H9 (cell line): ENCODE measurements around the gene CNKSR1. TPM values are rescaled to one million over a fixed set of nuclear protein-coding genes. Genes with fewer than 3 reads are reported as not detected.

Experiments used
- DNase-seq: peaks from one replicate; pipeline ENCODE4 v3.0.0-alpha.2; 2017
- H2AFZ ChIP-seq: one replicate; pipeline ENCODE4 v1.6.1; 2013; ENCODE audit warnings: mild to moderate bottlenecking, low read length, control low read depth, moderate library complexity
- H2AK5ac ChIP-seq: 2 replicates; pipeline ENCODE4 v1.6.1; 2013; ENCODE audit warnings: low read length, control low read depth, mixed read lengths; ENCODE audit not compliant: insufficient read length
- H2BK120ac ChIP-seq: one replicate; pipeline ENCODE4 v1.6.1; 2013; ENCODE audit warnings: low read depth, mild to moderate bottlenecking, low read length, control low read depth, inconsistent platforms; ENCODE audit not compliant: poor library complexity, severe bottlenecking
- H2BK12ac ChIP-seq: 2 replicates; pipeline ENCODE4 v1.6.1; 2013; ENCODE audit warnings: low read length, control low read depth, mixed read lengths, low read depth; ENCODE audit not compliant: insufficient read length
- H2BK15ac ChIP-seq: 2 replicates; pipeline ENCODE4 v1.6.1; 2013; ENCODE audit warnings: low read depth, low read length, control low read depth
- H2BK20ac ChIP-seq: one replicate; pipeline ENCODE4 v1.6.1; 2013; ENCODE audit warnings: low read depth, mild to moderate bottlenecking, low read length, control low read depth, inconsistent platforms; ENCODE audit not compliant: poor library complexity, severe bottlenecking
- H2BK5ac ChIP-seq: 2 replicates; pipeline ENCODE4 v1.6.1; 2013; ENCODE audit warnings: low read length, control low read depth, mixed read lengths; ENCODE audit not compliant: insufficient read length
- H3K14ac ChIP-seq: 2 replicates; pipeline ENCODE4 v1.6.1; 2013; ENCODE audit warnings: low read length, control low read depth; ENCODE audit not compliant: insufficient read depth
- H3K18ac ChIP-seq: 2 replicates; pipeline ENCODE4 v1.6.1; 2013; ENCODE audit warnings: low read depth, mild to moderate bottlenecking, mixed read lengths, low read length, control low read depth; ENCODE audit not compliant: insufficient read length
- H3K23ac ChIP-seq: 2 replicates; pipeline ENCODE4 v1.6.1; 2013; ENCODE audit warnings: low read length, control low read depth, mixed read lengths, low read depth; ENCODE audit not compliant: insufficient read length
- H3K23me2 ChIP-seq: 2 replicates; pipeline ENCODE4 v1.6.1; 2013; ENCODE audit warnings: low read depth, mild to moderate bottlenecking, mixed read lengths, low read length, control low read depth; ENCODE audit not compliant: insufficient read length, poor library complexity, severe bottlenecking
- H3K27ac ChIP-seq: 2 replicates; pipeline ENCODE4 v1.5.1; 2013; ENCODE audit warnings: low read length, control low read depth, mixed read lengths, low read depth; ENCODE audit not compliant: insufficient read length
- H3K27me3 ChIP-seq: 2 replicates; pipeline ENCODE4 v1.6.1; 2013; ENCODE audit warnings: low read length, control low read depth, inconsistent platforms; ENCODE audit not compliant: insufficient read depth
- H3K4ac ChIP-seq: 2 replicates; pipeline ENCODE4 v1.6.1; 2013; ENCODE audit warnings: low read depth, mild to moderate bottlenecking, control low read depth, inconsistent platforms, low read length, moderate library complexity
- H3K4me1 ChIP-seq: 2 replicates; pipeline ENCODE4 v1.6.1; 2013; ENCODE audit warnings: low read length, control low read depth, inconsistent platforms; ENCODE audit not compliant: insufficient read depth
- H3K4me2 ChIP-seq: 2 replicates; pipeline ENCODE4 v1.6.1; 2013; ENCODE audit warnings: low read length, control low read depth, mixed read lengths; ENCODE audit not compliant: insufficient read length, insufficient read depth
- H3K56ac ChIP-seq: 2 replicates; pipeline ENCODE4 v1.6.1; 2013; ENCODE audit warnings: low read depth, mild to moderate bottlenecking, mixed read lengths, low read length, control low read depth; ENCODE audit not compliant: insufficient read length
- H3K79me1 ChIP-seq: 2 replicates; pipeline ENCODE4 v1.6.1; 2013; ENCODE audit warnings: low read depth, mild to moderate bottlenecking, moderate library complexity, low read length, control low read depth, inconsistent platforms; ENCODE audit not compliant: insufficient read depth, poor library complexity, severe bottlenecking
- H3K79me2 ChIP-seq: 2 replicates; pipeline ENCODE4 v1.6.1; 2013; ENCODE audit warnings: low read length, control low read depth, inconsistent platforms; ENCODE audit not compliant: insufficient read depth
- H3K9ac ChIP-seq: 2 replicates; pipeline ENCODE4 v1.6.1; 2013; ENCODE audit warnings: low read length, control low read depth, mixed read lengths; ENCODE audit not compliant: insufficient read length; ENCODE audit errors: extremely low read depth
- H3K9me3 ChIP-seq: one replicate; pipeline ENCODE4 v1.6.1; 2013; ENCODE audit warnings: low read depth, low read length, inconsistent platforms; ENCODE audit not compliant: control insufficient read depth
- H3T11ph ChIP-seq: one replicate; pipeline ENCODE4 v1.6.1; 2013; ENCODE audit warnings: mild to moderate bottlenecking, low read length, control low read depth, inconsistent platforms
- H4K20me1 ChIP-seq: one replicate; pipeline ENCODE4 v1.6.1; 2013; ENCODE audit not compliant: control insufficient read depth, insufficient read length, insufficient read depth
- H4K5ac ChIP-seq: 2 replicates; pipeline ENCODE4 v1.6.1; 2013; ENCODE audit warnings: low read depth, mild to moderate bottlenecking, mixed read lengths, low read length, control low read depth; ENCODE audit not compliant: insufficient read length
- H4K8ac ChIP-seq: replicated peaks from 2 replicates; pipeline ENCODE4 v1.6.1; 2013; ENCODE audit warnings: low read length, control low read depth, mixed read lengths, low read depth; ENCODE audit not compliant: insufficient read length
- H4K91ac ChIP-seq: 2 replicates; pipeline ENCODE4 v1.6.1; 2013; ENCODE audit warnings: low read depth, mild to moderate bottlenecking, moderate library complexity, mixed read lengths, low read length, control low read depth; ENCODE audit not compliant: insufficient read length
- H3K27ac Mint-ChIP-seq, 3 experiments: 2 replicates in 2 of 3; 3 replicates in 1 of 3; pipeline ENCODE4 v1.8.0; 2020 to 2021; ENCODE audit warnings: mixed read lengths in 3 of 3, mild to moderate bottlenecking in 1 of 3, moderate library complexity in 1 of 3
- H3K27me3 Mint-ChIP-seq: 2 replicates; pipeline ENCODE4 v1.8.0; 2021; ENCODE audit warnings: low read depth, mild to moderate bottlenecking, moderate library complexity, mixed read lengths
- H3K36me3 Mint-ChIP-seq, 3 experiments: 2 replicates in 2 of 3; 3 replicates in 1 of 3; pipeline ENCODE4 v1.8.0; 2020 to 2021; ENCODE audit warnings: low read depth in 3 of 3, mixed read lengths in 3 of 3; ENCODE audit not compliant: insufficient read depth in 1 of 3
- H3K4me1 Mint-ChIP-seq, 2 experiments: 2 replicates each; pipeline ENCODE4 v1.8.0; 2020; ENCODE audit warnings: mixed read lengths in 2 of 2
- H3K4me3 Mint-ChIP-seq, 2 experiments: 2 replicates in 1 of 2; 3 replicates in 1 of 2; pipeline ENCODE4 v1.8.0; 2020 to 2021; ENCODE audit warnings: mild to moderate bottlenecking in 2 of 2, mixed read lengths in 2 of 2, moderate library complexity in 1 of 2
- H3K9me3 Mint-ChIP-seq, 2 experiments: 2 replicates in 1 of 2; 3 replicates in 1 of 2; pipeline ENCODE4 v1.8.0; 2020; ENCODE audit warnings: mild to moderate bottlenecking in 2 of 2, mixed read lengths in 2 of 2, moderate library complexity in 1 of 2
- CTCF ChIP-seq: fragments of 200-600 bp; sonication (generic); conservative IDR thresholded peaks from 3 replicates; pipeline ENCODE4 v1.8.0; 2021; ENCODE audit warnings: antibody characterized with exemption, mild to moderate bottlenecking
- WGBS: extraction: QIAGEN DNeasy Blood & Tissue Kit; methylation state at CpG from one replicate; pipeline ENCODE4 v1.1.7; 2013; ENCODE audit warnings: missing lambda C conversion rate, low lambda C conversion rate, mixed read lengths; ENCODE audit not compliant: insufficient read length; ENCODE audit errors: extremely low coverage; 5-methylcytosine and 5-hydroxymethylcytosine counted together
- total RNA-seq: library from RNA; stranded (reverse); gene quantifications from 2 replicates; pipeline ENCODE4 v1.2.1, GENCODE V29; 2021

CNKSR1 gene
- total RNA-seq, 1 experiment from 2014 or later = 26.3 TPM

- Histone ChIP-seq H4K20me1 (no peaks in the 10 kb centered on the region), H3K14ac (no peak overlapping the region), H2BK5ac (no peak overlapping the region), H4K8ac (no peak overlapping the region), H3K4me2 (no peak overlapping the region), H3T11ph (no peak overlapping the region), H4K5ac (no peak overlapping the region), H3K4ac (no peak overlapping the region), H2BK120ac (no peak overlapping the region), H3K79me2 (no peaks in the 10 kb centered on the region), H3K23ac (no peak overlapping the region), H3K23me2 (no peaks in the 10 kb centered on the region), H2AK5ac (no peak overlapping the region), H3K27me3 (no peaks in the 10 kb centered on the region), H3K9me3 (no peaks in the 10 kb centered on the region), H3K56ac (no peak overlapping the region), H2BK12ac (no peak overlapping the region), H3K79me1 (no peaks in the 10 kb centered on the region), H3K27ac (no peak overlapping the region), H3K9ac (no peak overlapping the region), H4K91ac (no peak overlapping the region), H3K4me1 (no peaks in the 10 kb centered on the region), H2AFZ (no peak overlapping the region), H2BK20ac (no peak overlapping the region), H3K18ac (no peak overlapping the region), H2BK15ac (no peak overlapping the region)
- no peak for TF ChIP-seq CTCF
- WGBS = no CpG with 5 or more reads among the region's 3 CpGs
- Mint-ChIP-seq H3K27me3 (peaks cover 2% of the 10 kb centered on the region), H3K4me3 (no peak overlapping the region), H3K27ac (no peak overlapping the region), H3K9me3 (peaks cover 0 to 2% of the 10 kb centered on the region in 2 experiments; a peak in 2 of 5 replicates), H3K36me3 (no peaks in the 10 kb centered on the region), H3K4me1 (peaks cover 6 to 8% of the 10 kb centered on the region in 2 experiments)
- no peak for DNase-seq
Measured at GRCh38 chr1:26134466-26134865, 42.8 kb upstream of the CNKSR1 start.
